Stimulated activated CD4-positive, alpha-beta T cell treated with anti-CD3 and anti-CD28 coated beads, TNF-alpha, amount 100 ng/mL, for 4 hours (primary cell): ENCODE results near the gene DDX39A.
"Not testable (repeated sequence)": the region's sequence is repeated elsewhere in the genome, so short reads cannot be mapped to it uniquely, and the experiment has no call there.

Experiments used
- DNase-seq, 3 experiments: peaks; one replicate each; pipeline ENCODE4 v3.0.0-alpha.2; 2020; ENCODE audit warnings: low read depth in 3 of 3

The DDX39A gene

DNA sequence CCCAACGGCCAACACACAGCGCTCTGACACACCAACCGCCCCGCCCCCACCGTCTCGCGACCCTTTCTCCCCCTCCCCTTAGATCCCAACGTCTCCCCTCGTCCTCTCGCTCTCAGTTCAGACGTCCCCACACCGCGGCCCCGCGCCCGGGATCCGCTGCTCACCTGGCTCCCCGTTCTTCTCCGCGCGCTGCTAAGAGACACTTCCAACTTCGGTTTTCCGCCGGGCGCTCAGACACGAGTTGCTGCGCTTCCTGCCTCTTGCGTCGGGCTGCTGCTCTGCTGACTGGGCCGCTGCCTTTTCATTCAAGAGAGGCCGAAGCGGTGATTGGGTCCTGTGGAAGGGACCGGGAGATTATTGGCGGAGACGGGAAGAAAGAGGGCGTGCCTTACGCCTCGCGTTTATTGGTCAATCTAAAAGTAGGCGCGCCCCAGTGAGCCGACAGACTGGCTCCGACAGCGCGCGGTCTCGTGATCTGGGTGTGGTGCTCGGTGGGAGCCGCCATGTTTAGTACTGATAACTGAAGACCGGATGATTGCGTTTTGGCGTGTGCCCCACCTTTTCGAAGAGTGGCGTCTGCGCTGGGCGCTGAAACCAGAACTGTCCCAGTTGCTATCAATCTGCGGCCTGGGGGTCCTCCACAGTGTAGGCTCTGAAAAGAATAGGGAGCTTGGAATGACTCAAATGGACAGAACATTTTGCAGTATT, at the start of gene DDX39A:
DDX39A (minus strand) TSS at position 236 of the 708 bp plus-strand sequence. CDS start 6,121 bp downstream, outside the sequence.
- DNase-seq, result peak; percentile 83 to 94 (median 93)

DNA sequence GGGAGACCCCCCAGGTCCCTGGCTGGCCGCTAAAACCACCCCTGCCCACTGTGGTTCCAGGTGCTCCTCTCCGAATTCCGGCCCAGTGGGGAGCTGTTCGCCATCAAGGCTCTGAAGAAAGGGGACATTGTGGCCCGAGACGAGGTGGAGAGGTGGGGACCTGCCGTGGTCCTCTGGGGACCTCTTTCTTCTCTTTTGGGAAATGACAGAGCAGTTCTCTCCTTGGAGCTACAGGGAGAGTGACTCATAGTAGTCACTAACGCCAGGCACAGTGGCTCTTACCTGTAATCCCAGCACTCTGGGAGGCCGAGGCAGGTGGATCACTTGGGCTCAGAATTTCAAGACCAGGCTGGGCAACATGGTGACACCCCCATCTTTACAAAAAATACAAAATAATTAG, 48.7 kb upstream of the DDX39A start:
- DNase-seq, result no peak

DNA sequence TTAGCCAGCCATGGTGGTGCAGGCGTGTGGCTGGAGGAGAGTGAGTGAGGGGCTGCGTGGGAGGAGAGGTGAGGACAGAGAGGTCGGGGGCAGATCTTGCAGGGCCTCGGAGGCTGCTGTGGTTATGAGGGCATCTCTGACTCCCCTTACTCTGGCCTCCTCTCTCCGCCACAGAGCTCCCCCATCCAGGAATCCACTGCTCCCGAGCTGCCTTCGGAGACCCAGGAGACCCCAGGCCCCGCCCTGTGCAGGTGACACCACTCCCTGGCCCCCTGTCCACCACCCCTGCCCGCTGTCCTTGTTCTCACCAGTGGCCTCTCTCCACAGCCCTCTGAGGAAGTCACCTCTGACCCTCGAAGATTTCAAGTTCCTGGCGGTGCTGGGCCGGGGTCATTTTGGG, 48.2 kb upstream of the DDX39A start:
- DNase-seq, result no peak

- DNase-seq, result no peak
Measured at GRCh38 chr19:14463747-14464146, 44.6 kb upstream of the DDX39A start.

DNA sequence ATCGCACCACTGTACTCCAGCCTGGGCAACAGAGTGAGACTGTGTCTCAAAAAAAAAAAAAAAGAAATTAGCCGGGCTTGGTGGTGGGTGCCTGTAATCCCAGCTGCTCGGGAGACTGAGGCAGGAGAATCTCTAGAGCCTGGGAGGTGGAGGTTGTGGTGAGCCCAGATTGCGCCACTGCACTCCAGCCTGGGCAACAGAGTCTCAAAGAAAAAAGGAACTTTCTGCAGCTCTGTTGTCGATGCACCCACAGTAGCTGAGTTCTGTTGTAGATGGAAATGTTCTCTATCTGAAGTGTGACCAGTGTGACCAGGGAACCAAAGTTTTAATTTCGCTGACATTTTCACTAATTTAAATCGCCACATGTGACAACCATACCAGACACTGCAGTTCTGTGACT, 43.3 kb upstream of the DDX39A start:
- not testable (repeated sequence) for DNase-seq

DNA sequence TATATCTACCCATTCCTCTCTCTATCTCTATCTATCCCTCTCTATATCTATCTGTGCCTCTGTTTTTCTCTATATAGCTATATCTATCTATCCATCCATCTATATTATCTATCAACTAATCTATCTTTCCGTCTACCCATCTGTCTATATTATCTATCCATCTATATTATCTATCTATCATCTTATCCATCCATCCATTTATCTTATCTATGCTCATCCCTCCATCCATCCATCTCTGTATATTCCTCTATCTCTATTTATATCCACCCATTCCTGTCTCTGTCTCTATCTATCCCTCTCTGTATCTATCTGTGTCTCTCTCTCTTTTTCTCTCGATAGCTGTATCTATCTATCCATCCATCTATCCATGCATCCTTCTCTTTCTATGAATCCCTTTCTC, 41.8 kb upstream of the DDX39A start:
- no peak for DNase-seq

DNA sequence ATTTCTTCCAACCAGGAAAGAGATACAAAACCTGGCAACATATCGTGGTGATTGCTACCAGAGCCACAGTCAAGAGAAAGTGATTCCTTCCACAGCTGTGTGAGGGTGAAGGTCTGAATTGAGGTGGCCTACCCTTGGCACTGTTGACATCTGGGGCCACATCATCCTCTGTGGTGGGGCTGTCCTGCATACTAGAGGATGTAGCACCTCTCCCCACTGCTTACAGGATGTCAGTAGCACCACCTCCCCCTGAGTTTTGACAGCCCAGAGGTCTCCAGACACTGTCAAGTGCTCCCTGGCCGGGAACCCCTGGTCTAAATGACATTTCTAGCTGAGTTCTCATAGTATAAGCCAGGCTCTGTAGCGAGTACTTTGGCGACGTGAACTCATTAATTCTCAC, 40.6 kb upstream of the DDX39A start:
- DNase-seq, result no peak

GRCh38 chr19:14452303-14452702, 33.2 kb upstream of the DDX39A start:
- not testable (repeated sequence) for DNase-seq

- DNase-seq, result no peak
Measured at GRCh38 chr19:14450876-14451275, 31.7 kb upstream of the DDX39A start.

- peak in 2 of 3 experiments; percentile 27 to 30 for DNase-seq
Measured at GRCh38 chr19:14450168-14450874, 31.2 kb upstream of the DDX39A start.

DNA sequence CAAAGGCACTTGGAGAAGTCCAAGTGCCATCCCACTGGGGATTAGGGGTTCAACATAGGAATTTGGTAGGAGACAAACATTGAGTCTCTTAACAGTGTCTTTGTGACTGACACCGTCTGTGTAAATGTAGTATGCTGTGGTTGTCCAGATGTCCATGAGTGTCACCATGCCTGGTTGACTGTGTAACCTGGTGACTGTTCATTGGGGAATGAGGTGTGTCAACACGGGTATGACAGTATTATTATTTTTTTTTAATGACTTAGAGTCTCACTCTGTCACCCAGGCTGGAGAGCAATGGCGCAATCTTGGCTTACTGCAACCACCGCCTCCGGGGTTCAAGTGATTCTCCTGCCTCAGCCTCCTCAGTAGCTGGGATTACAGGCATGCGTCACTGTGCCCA, 30.2 kb upstream of the DDX39A start:
- no peak for DNase-seq

- DNase-seq, result no peak
Measured at GRCh38 chr19:14446336-14447036, 27.3 kb upstream of the DDX39A start.

GRCh38 chr19:14443632-14444216, 24.6 kb upstream of the DDX39A start:
- DNase-seq, result no peak

DNA sequence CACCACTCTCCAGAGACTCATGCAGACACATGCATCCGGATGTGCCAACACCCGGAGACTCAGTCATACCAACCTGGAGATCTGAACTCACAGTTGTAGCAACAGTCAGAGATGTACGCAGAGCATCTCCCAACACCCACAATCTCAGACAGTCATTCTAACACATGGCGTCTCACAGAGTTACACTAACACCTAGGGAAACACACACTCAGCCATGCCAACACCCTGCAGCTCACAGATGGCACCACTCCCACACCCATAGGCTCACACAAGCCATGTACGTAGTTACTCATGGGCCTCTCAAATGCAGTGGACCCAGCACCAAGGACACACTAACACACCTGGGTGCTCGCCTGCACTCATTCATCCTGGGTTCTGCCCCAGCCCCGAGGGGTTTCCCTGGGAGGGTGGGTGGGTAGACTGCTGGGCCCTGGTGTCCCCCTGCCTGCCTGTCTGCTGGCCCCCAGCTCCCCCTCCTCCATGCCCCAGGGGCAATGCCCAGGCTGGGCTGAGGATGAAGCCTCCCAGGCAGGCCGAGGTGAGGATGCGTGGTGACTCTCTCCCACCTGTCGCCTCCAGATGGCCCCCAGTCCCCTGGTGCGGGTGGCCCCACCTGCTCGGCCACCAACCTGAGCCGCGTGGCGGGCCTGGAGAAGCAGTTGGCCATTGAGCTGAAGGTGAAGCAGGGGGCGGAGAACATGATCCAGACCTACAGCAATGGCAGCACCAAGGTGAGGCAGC, 23.9 kb upstream of the DDX39A start:
- DNase-seq, result no peak

GRCh38 chr19:14441041-14441938, 22.1 kb upstream of the DDX39A start:
- no peak for DNase-seq

GRCh38 chr19:14440049-14440448, 20.9 kb upstream of the DDX39A start:
- peak; percentile 51 to 60 (median 52) for DNase-seq

GRCh38 chr19:14439014-14439413, 19.9 kb upstream of the DDX39A start:
- no peak for DNase-seq

GRCh38 chr19:14437578-14438140, 18.5 kb upstream of the DDX39A start:
- no peak for DNase-seq

GRCh38 chr19:14435320-14436050, 16.3 kb upstream of the DDX39A start:
- DNase-seq, result no peak
